Naive B cell (primary cell): Measurements from ENCODE around the gene DHX16. TPM values are rescaled to one million over a fixed set of nuclear protein-coding genes. Genes with fewer than 3 reads are reported as not detected.
A peak's percentile ranks its signal among the peaks of the same experiment; 100 is the strongest.
"Not testable (repeated sequence)": the region's sequence is repeated elsewhere in the genome, so short reads cannot be mapped to it uniquely, and the experiment has no call there.

ENCODE experiments used
- ATAC-seq, 2 donors: fragments of 150-1000 bp; cut with Tn5 transposase; 2 replicates each; pipeline ENCODE4 v1.10.0; 2021; ENCODE audit warnings: low read depth in 2 of 2, mild to moderate bottlenecking in 2 of 2, moderate library complexity in 2 of 2
- DNase-seq: peaks from one replicate; pipeline ENCODE4 v3.0.0; 2022
- H3K27ac Mint-ChIP-seq, 6 donors: one replicate each; pipeline ENCODE4 v1.8.0; 2020 to 2022; ENCODE audit warnings: mild to moderate bottlenecking in 6 of 6, mixed read lengths in 6 of 6, moderate library complexity in 5 of 6, inconsistent platforms in 2 of 6
- H3K27me3 Mint-ChIP-seq, 3 donors: one replicate each; pipeline ENCODE4 v1.8.0; 2021 to 2022; ENCODE audit warnings: mixed read lengths in 3 of 3, mild to moderate bottlenecking in 1 of 3
- H3K36me3 Mint-ChIP-seq, 2 donors: one replicate each; pipeline ENCODE4 v1.8.0; 2020 to 2022; ENCODE audit warnings: mixed read lengths in 2 of 2, inconsistent platforms in 1 of 2, mild to moderate bottlenecking in 1 of 2
- H3K4me1 Mint-ChIP-seq, 3 donors: one replicate each; pipeline ENCODE4 v1.8.0; 2020 to 2022; ENCODE audit warnings: mixed read lengths in 3 of 3, inconsistent platforms in 1 of 3, mild to moderate bottlenecking in 1 of 3, moderate library complexity in 1 of 3
- H3K4me3 Mint-ChIP-seq, 8 donors: one replicate each; pipeline ENCODE4 v1.8.0; 2020 to 2022; ENCODE audit warnings: mild to moderate bottlenecking in 8 of 8, mixed read lengths in 8 of 8, moderate library complexity in 8 of 8, inconsistent platforms in 2 of 8
- H3K9me3 Mint-ChIP-seq, 7 donors: one replicate each; pipeline ENCODE4 v1.8.0; 2020 to 2022; ENCODE audit warnings: mixed read lengths in 7 of 7, mild to moderate bottlenecking in 5 of 7, inconsistent platforms in 2 of 7, moderate library complexity in 1 of 7
- polyA plus RNA-seq, 6 donors: library from polyadenylated mRNA; unstranded; fragments of 300-500 nt; fragmentation: Illumina TruSeq; gene quantifications; one replicate each; pipeline ENCODE4 v1.2.3, GENCODE V29; 2021; ENCODE audit warnings: low read depth in 6 of 6

DHX16 gene
- 10 to 100 TPM in 5 of 6 donors, 1 to 10 TPM in 1; 4.2 to 27.0 (median 16.1) TPM for polyA plus RNA-seq

- H3K9me3 Mint-ChIP-seq, result no peaks in the 10 kb centered on the region
- peak; percentile 82 to 83 for ATAC-seq
- peak within 1 kb of the TSS; percentile 90 to 97 (median 93) for H3K4me3 Mint-ChIP-seq
- peaks cover 27 to 43% (median 32%) of the 10 kb centered on the region in 3 donors for H3K4me1 Mint-ChIP-seq
- H3K36me3 Mint-ChIP-seq, result peaks cover 17 to 21% of the 10 kb centered on the region in 2 donors
- H3K27ac Mint-ChIP-seq, result peak within 1 kb of the TSS; percentile 81 to 96 (median 88)
- peak; percentile 92 for DNase-seq
- H3K27me3 Mint-ChIP-seq, result no peaks in the 10 kb centered on the region
These were observed at the start of gene DHX16 for GRCh38 chr6:30672445-30673253. Gene DHX16 (minus strand): TSS chr6:30673006. CDS start chr6:30672841, 165 bp downstream.

GRCh38 chr6:30722025-30722279, 49.1 kb upstream of the DHX16 start:
- H3K4me3 Mint-ChIP-seq, result peak overlapping the region; percentile 89 to 100 (median 99)
- peaks cover 37 to 60% (median 53%) of the 10 kb centered on the region in 3 donors for H3K4me1 Mint-ChIP-seq
- peak overlapping the region in 5 of 6 donors; percentile 93 to 98 (median 97) for H3K27ac Mint-ChIP-seq
- not testable (repeated sequence) for H3K9me3 Mint-ChIP-seq, DNase-seq, ATAC-seq, H3K27me3 Mint-ChIP-seq
- peaks cover 9 to 25% of the 10 kb centered on the region in 2 donors for H3K36me3 Mint-ChIP-seq

- peaks cover 42 to 65% (median 58%) of the 10 kb centered on the region in 3 donors for H3K4me1 Mint-ChIP-seq
- H3K27me3 Mint-ChIP-seq, result no peaks in the 10 kb centered on the region
- H3K4me3 Mint-ChIP-seq, result peak overlapping the region; percentile 89 to 100 (median 99)
- DNase-seq (peak; percentile 96), ATAC-seq (peak; percentile 27 to 40)
- H3K27ac Mint-ChIP-seq, result peak overlapping the region; percentile 93 to 100 (median 98)
- peaks cover 14 to 25% of the 10 kb centered on the region in 2 donors for H3K36me3 Mint-ChIP-seq
- no peaks in the 10 kb centered on the region for H3K9me3 Mint-ChIP-seq
These were observed 48.6 kb upstream of the DHX16 start for GRCh38 chr6:30721198-30722024.

GRCh38 chr6:30720738-30721197, 48.0 kb upstream of the DHX16 start:
- Mint-ChIP-seq H3K9me3 (no peaks in the 10 kb centered on the region), H3K36me3 (peaks cover 15 to 25% of the 10 kb centered on the region in 2 donors)

GRCh38 chr6:30719791-30720737, 47.3 kb upstream of the DHX16 start, which contains the start of gene TUBB:
Gene TUBB (plus strand): TSS chr6:30720352. CDS start chr6:30720507, 155 bp downstream.
- H3K36me3 Mint-ChIP-seq, result peaks cover 15 to 22% of the 10 kb centered on the region in 2 donors
- ATAC-seq (peak; percentile 55), DNase-seq (peak; percentile 92)
- peak within 1 kb of the TSS; percentile 89 to 100 (median 99) for H3K4me3 Mint-ChIP-seq
- H3K27ac Mint-ChIP-seq, result peak within 1 kb of the TSS; percentile 93 to 100 (median 97)
- H3K27me3 Mint-ChIP-seq, result no peaks in the 10 kb centered on the region
- no peaks in the 10 kb centered on the region for H3K9me3 Mint-ChIP-seq
- H3K4me1 Mint-ChIP-seq, result peaks cover 47 to 72% (median 59%) of the 10 kb centered on the region in 3 donors

More at GRCh38 chr6:30720738-30721197, 48.0 kb upstream of the DHX16 start:
- peaks cover 47 to 71% (median 62%) of the 10 kb centered on the region in 3 donors for H3K4me1 Mint-ChIP-seq
- no peaks in the 10 kb centered on the region for H3K27me3 Mint-ChIP-seq
- peak overlapping the region; percentile 93 to 100 (median 97) for H3K27ac Mint-ChIP-seq
- peak overlapping the region; percentile 89 to 100 (median 99) for H3K4me3 Mint-ChIP-seq
- ATAC-seq (peak in 1 of 2 donors; percentile 9), DNase-seq (peak; percentile 61)

GRCh38 chr6:30719356-30719755, 46.5 kb upstream of the DHX16 start:
- peaks cover 15% of the 10 kb centered on the region in 2 donors for H3K36me3 Mint-ChIP-seq
- ATAC-seq (no peak), DNase-seq (no peak)
- no peaks in the 10 kb centered on the region for H3K27me3 Mint-ChIP-seq
- peak overlapping the region; percentile 89 to 100 (median 99) for H3K4me3 Mint-ChIP-seq
- peaks cover 44 to 68% (median 52%) of the 10 kb centered on the region in 3 donors for H3K4me1 Mint-ChIP-seq
- H3K9me3 Mint-ChIP-seq, result no peaks in the 10 kb centered on the region
- H3K27ac Mint-ChIP-seq, result peak overlapping the region in 4 of 6 donors; percentile 93 to 100 (median 97)

- H3K4me1 Mint-ChIP-seq, result peaks cover 41 to 58% (median 43%) of the 10 kb centered on the region in 3 donors
These were observed 45.3 kb upstream of the DHX16 start for GRCh38 chr6:30717845-30718720.

GRCh38 chr6:30717129-30717844, 44.5 kb upstream of the DHX16 start, which contains the start of gene MDC1:
Gene MDC1 (minus strand): TSS chr6:30717281. CDS start chr6:30715175, 2,106 bp downstream.
- Mint-ChIP-seq H3K27ac (peak within 1 kb of the TSS; percentile 96 to 99 (median 98)), H3K9me3 (no peaks in the 10 kb centered on the region), H3K27me3 (no peaks in the 10 kb centered on the region), H3K4me3 (peak within 1 kb of the TSS; percentile 89 to 99 (median 95)), H3K36me3 (peaks cover 14 to 20% of the 10 kb centered on the region in 2 donors), H3K4me1 (peaks cover 41 to 56% (median 41%) of the 10 kb centered on the region in 3 donors)
- peak; percentile 99 for DNase-seq
- peak; percentile 72 to 75 for ATAC-seq

More at GRCh38 chr6:30717845-30718720, 45.3 kb upstream of the DHX16 start:
- peaks cover 13 to 20% of the 10 kb centered on the region in 2 donors for H3K36me3 Mint-ChIP-seq
- not testable (repeated sequence) for H3K27me3 Mint-ChIP-seq, H3K9me3 Mint-ChIP-seq, ATAC-seq, DNase-seq
- peak overlapping the region; percentile 96 to 99 (median 98) for H3K27ac Mint-ChIP-seq
- H3K4me3 Mint-ChIP-seq, result peak overlapping the region; percentile 89 to 99 (median 95)

GRCh38 chr6:30716879-30717128, 44.0 kb upstream of the DHX16 start:
- H3K4me3 Mint-ChIP-seq, result peak overlapping the region; percentile 89 to 99 (median 95)
- peaks cover 40 to 56% (median 41%) of the 10 kb centered on the region in 3 donors for H3K4me1 Mint-ChIP-seq
- ATAC-seq (no peak), DNase-seq (no peak)
- peaks cover 19 to 25% of the 10 kb centered on the region in 2 donors for H3K36me3 Mint-ChIP-seq
- peak overlapping the region; percentile 96 to 99 (median 98) for H3K27ac Mint-ChIP-seq
- H3K27me3 Mint-ChIP-seq, result no peaks in the 10 kb centered on the region
- H3K9me3 Mint-ChIP-seq, result no peaks in the 10 kb centered on the region

- Mint-ChIP-seq H3K4me3 (peak overlapping the region in 1 of 8 donors; percentile 56), H3K27ac (no peak overlapping the region), H3K9me3 (no peaks in the 10 kb centered on the region), H3K4me1 (peaks cover 30 to 46% (median 32%) of the 10 kb centered on the region in 3 donors), H3K36me3 (peaks cover 23 to 29% of the 10 kb centered on the region in 2 donors), H3K27me3 (no peaks in the 10 kb centered on the region)
- ATAC-seq (no peak), DNase-seq (no peak)
These were observed 41.5 kb upstream of the DHX16 start for GRCh38 chr6:30714263-30714662.

GRCh38 chr6:30712441-30712945, 39.7 kb upstream of the DHX16 start:
- Mint-ChIP-seq H3K4me3 (no peak overlapping the region), H3K27me3 (no peaks in the 10 kb centered on the region), H3K4me1 (peaks cover 32 to 38% (median 35%) of the 10 kb centered on the region in 3 donors), H3K36me3 (peaks cover 32 to 36% of the 10 kb centered on the region in 2 donors), H3K9me3 (no peaks in the 10 kb centered on the region), H3K27ac (peak overlapping the region in 3 of 6 donors; percentile 62 to 79 (median 66))
- ATAC-seq (no peak), DNase-seq (no peak)
